SK-N-SH (cell line): Measurements from ENCODE around the gene CYFIP1.

ENCODE experiments used
- EP300 ChIP-seq, 2 experiments: IDR thresholded peaks; 2 replicates each; pipeline versions ENCODE4 v1.4.0 to v1.6.1; 2012; ENCODE audit warnings: borderline replicate concordance in 1 of 2, low read depth in 1 of 2, low read length in 1 of 2
- FOXM1 ChIP-seq: IDR thresholded peaks from 2 replicates; pipeline ENCODE4 v1.4.0; 2012; ENCODE audit warnings: low read depth, mild to moderate bottlenecking
- MXI1 ChIP-seq: IDR thresholded peaks from 2 replicates; pipeline ENCODE4 v1.6.1; 2012; ENCODE audit warnings: mild to moderate bottlenecking, low read depth, low read length, improper control_type of control experiment
- NRF1 ChIP-seq: IDR thresholded peaks from 2 replicates; pipeline ENCODE4 v1.6.1; 2012; ENCODE audit warnings: low read depth, mild to moderate bottlenecking, low read length
- POLR2AphosphoS5 ChIP-seq: IDR thresholded peaks from 2 replicates; pipeline ENCODE4 v1.6.1; 2012; ENCODE audit warnings: low read depth, low read length
- RAD21 ChIP-seq: IDR thresholded peaks from 2 replicates; pipeline ENCODE4 v1.6.1; 2012; ENCODE audit warnings: mild to moderate bottlenecking, low read length
- RFX5 ChIP-seq: IDR thresholded peaks from 2 replicates; pipeline ENCODE4 v1.6.1; 2012; ENCODE audit warnings: mild to moderate bottlenecking, improper control_type of control experiment, low read length
- TAF1 ChIP-seq: IDR thresholded peaks from 2 replicates; pipeline ENCODE4 v1.6.1; 2012; ENCODE audit warnings: low read depth, mild to moderate bottlenecking, low read length, moderate library complexity, borderline replicate concordance
- YY1 ChIP-seq: IDR thresholded peaks from 2 replicates; pipeline ENCODE4 v1.4.0; 2012; ENCODE audit warnings: low read depth, mild to moderate bottlenecking
- TF ChIP-seq, protein P1 (sequence below): fragments of 200-600 bp; sonication (generic); IDR thresholded peaks from 2 replicates; pipeline ENCODE4 v1.6.1; 2017; ENCODE audit warnings: antibody characterized with exemption, mild to moderate bottlenecking, moderate library complexity
- TF ChIP-seq, protein P2 (sequence below): IDR thresholded peaks from 2 replicates; pipeline ENCODE4 v1.4.0; 2012; ENCODE audit warnings: low read depth
- TF ChIP-seq, protein P3 (sequence below): IDR thresholded peaks from 2 replicates; pipeline ENCODE4 v1.4.0; 2012; ENCODE audit warnings: low read depth, borderline replicate concordance
- TF ChIP-seq, protein P4 (sequence below): fragments of 150-350 bp; IDR thresholded peaks from 2 replicates; pipeline ENCODE4 v1.6.1; 2017; ENCODE audit warnings: antibody characterized with exemption, low read length, low read depth, borderline replicate concordance
- TF ChIP-seq, protein P5 (sequence below): IDR thresholded peaks from 2 replicates; pipeline ENCODE4; 2012

DNA sequence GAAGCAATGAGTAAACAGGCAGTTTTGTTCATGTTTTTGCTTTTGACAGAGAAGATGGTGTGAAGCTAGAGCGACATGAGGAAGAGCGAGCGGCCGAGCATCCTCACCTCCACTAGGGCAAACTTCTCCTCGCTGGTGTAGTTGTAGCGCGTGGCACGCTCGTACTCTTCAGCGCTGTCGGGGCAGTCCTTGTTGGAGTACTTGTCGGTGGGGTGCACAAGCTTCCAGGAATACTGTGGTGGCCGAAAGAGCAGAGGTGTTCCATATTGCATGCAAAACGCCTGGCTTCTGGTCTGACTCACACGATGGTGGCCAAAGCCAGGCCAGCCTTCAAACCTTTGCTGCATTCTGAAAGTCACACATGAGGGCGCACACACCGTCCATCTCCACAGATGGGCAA, 54.3 kb downstream of the CYFIP1 start:
- TF ChIP-seq POLR2AphosphoS5 (no peak), EP300 (IDR thresholded peaks at IDR 0.05; ENCODE audit: borderline replicate concordance in 1 of 2, low read depth in 1 of 2, low read length in 1 of 2) (no peak), RAD21 (no peak), NRF1 (no peak), TAF1 (no peak), RFX5 (no peak), YY1 (no peak), MXI1 (no peak), FOXM1 (no peak)
- TF ChIP-seq, protein P1, sequence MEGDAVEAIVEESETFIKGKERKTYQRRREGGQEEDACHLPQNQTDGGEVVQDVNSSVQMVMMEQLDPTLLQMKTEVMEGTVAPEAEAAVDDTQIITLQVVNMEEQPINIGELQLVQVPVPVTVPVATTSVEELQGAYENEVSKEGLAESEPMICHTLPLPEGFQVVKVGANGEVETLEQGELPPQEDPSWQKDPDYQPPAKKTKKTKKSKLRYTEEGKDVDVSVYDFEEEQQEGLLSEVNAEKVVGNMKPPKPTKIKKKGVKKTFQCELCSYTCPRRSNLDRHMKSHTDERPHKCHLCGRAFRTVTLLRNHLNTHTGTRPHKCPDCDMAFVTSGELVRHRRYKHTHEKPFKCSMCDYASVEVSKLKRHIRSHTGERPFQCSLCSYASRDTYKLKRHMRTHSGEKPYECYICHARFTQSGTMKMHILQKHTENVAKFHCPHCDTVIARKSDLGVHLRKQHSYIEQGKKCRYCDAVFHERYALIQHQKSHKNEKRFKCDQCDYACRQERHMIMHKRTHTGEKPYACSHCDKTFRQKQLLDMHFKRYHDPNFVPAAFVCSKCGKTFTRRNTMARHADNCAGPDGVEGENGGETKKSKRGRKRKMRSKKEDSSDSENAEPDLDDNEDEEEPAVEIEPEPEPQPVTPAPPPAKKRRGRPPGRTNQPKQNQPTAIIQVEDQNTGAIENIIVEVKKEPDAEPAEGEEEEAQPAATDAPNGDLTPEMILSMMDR = no peak
- TF ChIP-seq, protein P2, sequence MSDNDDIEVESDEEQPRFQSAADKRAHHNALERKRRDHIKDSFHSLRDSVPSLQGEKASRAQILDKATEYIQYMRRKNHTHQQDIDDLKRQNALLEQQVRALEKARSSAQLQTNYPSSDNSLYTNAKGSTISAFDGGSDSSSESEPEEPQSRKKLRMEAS = no peak
- TF ChIP-seq, protein P3, sequence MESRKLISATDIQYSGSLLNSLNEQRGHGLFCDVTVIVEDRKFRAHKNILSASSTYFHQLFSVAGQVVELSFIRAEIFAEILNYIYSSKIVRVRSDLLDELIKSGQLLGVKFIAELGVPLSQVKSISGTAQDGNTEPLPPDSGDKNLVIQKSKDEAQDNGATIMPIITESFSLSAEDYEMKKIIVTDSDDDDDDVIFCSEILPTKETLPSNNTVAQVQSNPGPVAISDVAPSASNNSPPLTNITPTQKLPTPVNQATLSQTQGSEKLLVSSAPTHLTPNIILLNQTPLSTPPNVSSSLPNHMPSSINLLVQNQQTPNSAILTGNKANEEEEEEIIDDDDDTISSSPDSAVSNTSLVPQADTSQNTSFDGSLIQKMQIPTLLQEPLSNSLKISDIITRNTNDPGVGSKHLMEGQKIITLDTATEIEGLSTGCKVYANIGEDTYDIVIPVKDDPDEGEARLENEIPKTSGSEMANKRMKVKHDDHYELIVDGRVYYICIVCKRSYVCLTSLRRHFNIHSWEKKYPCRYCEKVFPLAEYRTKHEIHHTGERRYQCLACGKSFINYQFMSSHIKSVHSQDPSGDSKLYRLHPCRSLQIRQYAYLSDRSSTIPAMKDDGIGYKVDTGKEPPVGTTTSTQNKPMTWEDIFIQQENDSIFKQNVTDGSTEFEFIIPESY = no peak
- TF ChIP-seq, protein P4, sequence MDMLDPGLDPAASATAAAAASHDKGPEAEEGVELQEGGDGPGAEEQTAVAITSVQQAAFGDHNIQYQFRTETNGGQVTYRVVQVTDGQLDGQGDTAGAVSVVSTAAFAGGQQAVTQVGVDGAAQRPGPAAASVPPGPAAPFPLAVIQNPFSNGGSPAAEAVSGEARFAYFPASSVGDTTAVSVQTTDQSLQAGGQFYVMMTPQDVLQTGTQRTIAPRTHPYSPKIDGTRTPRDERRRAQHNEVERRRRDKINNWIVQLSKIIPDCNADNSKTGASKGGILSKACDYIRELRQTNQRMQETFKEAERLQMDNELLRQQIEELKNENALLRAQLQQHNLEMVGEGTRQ = no peak
- TF ChIP-seq, protein P5, sequence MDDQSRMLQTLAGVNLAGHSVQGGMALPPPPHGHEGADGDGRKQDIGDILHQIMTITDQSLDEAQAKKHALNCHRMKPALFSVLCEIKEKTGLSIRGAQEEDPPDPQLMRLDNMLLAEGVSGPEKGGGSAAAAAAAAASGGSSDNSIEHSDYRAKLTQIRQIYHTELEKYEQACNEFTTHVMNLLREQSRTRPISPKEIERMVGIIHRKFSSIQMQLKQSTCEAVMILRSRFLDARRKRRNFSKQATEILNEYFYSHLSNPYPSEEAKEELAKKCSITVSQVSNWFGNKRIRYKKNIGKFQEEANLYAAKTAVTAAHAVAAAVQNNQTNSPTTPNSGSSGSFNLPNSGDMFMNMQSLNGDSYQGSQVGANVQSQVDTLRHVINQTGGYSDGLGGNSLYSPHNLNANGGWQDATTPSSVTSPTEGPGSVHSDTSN = no peak
